Esophagus muscularis mucosa (tissue), 4 donors: ENCODE data around the gene SH3BGR. TPM values are rescaled to one million over a fixed set of nuclear protein-coding genes. Genes with fewer than 3 reads are reported as not detected.
A peak's percentile ranks its signal among the peaks of the same experiment; 100 is the strongest.

Experiments used
- DNase-seq: peaks from one replicate; pipeline ENCODE4 v3.0.0-alpha.2; 2017; ENCODE audit errors: extremely low spot score
- H3K27ac ChIP-seq, 4 donors: fragments of 200-600 bp; sonication (generic); replicated peaks in 1 of 4; 1 replicate in 3 of 4; 2 replicates in 1 of 4; pipeline ENCODE4 v1.5.1; 2016 to 2019; ENCODE audit warnings: mild to moderate bottlenecking in 1 of 4
- H3K27me3 ChIP-seq, 4 donors: fragments of 200-600 bp; sonication (generic); one replicate each; pipeline versions ENCODE4 v1.5.1 to v1.6.0; 2016 to 2019
- H3K36me3 ChIP-seq, 4 donors: fragments of 200-600 bp; sonication (generic); one replicate each; pipeline ENCODE4 v1.5.1; 2016 to 2019
- H3K4me1 ChIP-seq, 4 donors: fragments of 200-600 bp; sonication (generic); one replicate each; pipeline ENCODE4 v1.5.1; 2016 to 2019
- H3K4me3 ChIP-seq, 4 donors: fragments of 200-600 bp; sonication (generic); 1 replicate in 2 of 4; 2 replicates in 2 of 4; pipeline ENCODE4 v1.5.1; 2016 to 2019; ENCODE audit warnings: mild to moderate bottlenecking in 4 of 4, moderate library complexity in 1 of 4
- H3K9me3 ChIP-seq, 4 donors: fragments of 200-600 bp; sonication (generic); 1 replicate in 3 of 4; 2 replicates in 1 of 4; pipeline ENCODE4 v1.5.1; 2016 to 2019
- EP300 ChIP-seq: sonication (generic); formaldehyde crosslinking; IDR thresholded peaks from one replicate; pipeline ENCODE4 v1.6.1; 2017; ENCODE audit warnings: antibody characterized with exemption
- POLR2A ChIP-seq: fragments of 450-650 bp; IDR thresholded peaks from one replicate; pipeline ENCODE4 v1.6.1; 2017; ENCODE audit warnings: antibody characterized with exemption, moderate library complexity, mild to moderate bottlenecking, low read depth
- POLR2AphosphoS5 ChIP-seq, 2 donors: sonication (generic); formaldehyde crosslinking; IDR thresholded peaks; one replicate each; pipeline ENCODE4 v1.6.1; 2017; ENCODE audit warnings: antibody characterized with exemption in 2 of 2
- WGBS: methylation state at CpG from one replicate; pipeline ENCODE4 v1.1.5; 2018; 5-methylcytosine and 5-hydroxymethylcytosine counted together
- intact Hi-C: fragments of 100-400 bp; cut with DNase I; formaldehyde crosslinking; loops from one replicate; pipeline ENCODE4 v1.15.1; 2023
- total RNA-seq, 4 donors: library from RNA; depleted of rRNA; stranded (reverse); fragments of >200 nt; gene quantifications; one replicate each; pipeline versions ENCODE4 v1.1.0 to v1.2.1, GENCODE V29; 2016
- TF ChIP-seq, protein P1 (sequence below), 3 experiments: fragments of 200-600 bp in 2 of 3; fragments of 450-650 bp in 1 of 3; sonication (generic) in 2 of 3; IDR thresholded peaks; one replicate each; pipeline ENCODE4 v1.5.1; 2017 to 2019; ENCODE audit warnings: antibody characterized with exemption in 3 of 3, mild to moderate bottlenecking in 2 of 3, moderate library complexity in 1 of 3

The SH3BGR gene
- total RNA-seq, 4 donors from 2014 or later, result 9.7 to 33.9 (median 24.1) TPM

DNA sequence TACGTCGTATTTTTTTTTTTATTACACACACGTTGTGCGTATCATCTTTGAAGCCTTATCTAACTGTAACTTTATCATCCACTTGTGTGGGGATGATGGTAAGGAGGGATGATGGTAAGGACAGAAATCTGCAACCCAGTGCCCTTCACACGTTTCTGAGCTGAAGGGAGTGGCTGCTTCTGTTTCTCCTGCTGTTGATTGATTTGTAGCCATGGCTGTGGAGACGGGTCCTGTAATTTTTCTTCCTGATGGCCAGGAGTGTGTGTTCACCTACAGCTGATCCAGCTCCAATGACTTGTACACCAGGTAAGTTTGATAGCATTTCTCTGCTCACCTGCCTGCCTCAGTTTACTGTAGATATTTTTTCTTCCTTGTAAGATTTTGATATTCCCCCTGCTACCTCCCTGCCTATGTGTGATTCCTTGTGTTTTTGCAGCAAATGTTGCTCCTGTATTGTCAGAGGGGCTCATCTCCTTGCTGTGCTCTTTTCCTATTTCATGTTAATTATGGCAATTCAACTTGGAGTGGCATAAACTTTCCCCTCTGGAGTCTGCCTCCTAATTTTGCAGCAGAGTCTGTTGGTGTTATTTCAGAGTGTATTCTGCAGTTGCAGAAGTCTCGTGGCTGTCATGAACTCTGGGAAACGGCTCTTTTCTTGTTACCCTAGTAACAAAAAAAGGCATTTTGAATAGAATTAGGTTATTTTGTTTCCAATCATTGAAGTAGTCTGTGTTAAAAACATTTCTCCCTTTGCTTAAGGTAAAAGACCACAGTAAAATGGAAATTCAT lies 64.1 kb downstream of the SH3BGR start:
- Histone ChIP-seq H3K36me3 (peaks cover 0 to 9% (median 0%) of the 10 kb centered on the region in 4 donors), H3K27ac (no peak overlapping the region), H3K4me3 (no peak overlapping the region), H3K4me1 (peaks cover 0 to 7% (median 5%) of the 10 kb centered on the region in 4 donors), H3K27me3 (no peaks in the 10 kb centered on the region), H3K9me3 (no peaks in the 10 kb centered on the region)
- DNase-seq, result no peak
- intact Hi-C loops, result no loop called here
- WGBS, result 66% methylated on average over 8 of the region's 8 CpGs
- TF ChIP-seq EP300 (no peak), POLR2AphosphoS5 (IDR thresholded peaks at IDR 0.05) (no peak), POLR2A (no peak)
- TF ChIP-seq, protein P1, sequence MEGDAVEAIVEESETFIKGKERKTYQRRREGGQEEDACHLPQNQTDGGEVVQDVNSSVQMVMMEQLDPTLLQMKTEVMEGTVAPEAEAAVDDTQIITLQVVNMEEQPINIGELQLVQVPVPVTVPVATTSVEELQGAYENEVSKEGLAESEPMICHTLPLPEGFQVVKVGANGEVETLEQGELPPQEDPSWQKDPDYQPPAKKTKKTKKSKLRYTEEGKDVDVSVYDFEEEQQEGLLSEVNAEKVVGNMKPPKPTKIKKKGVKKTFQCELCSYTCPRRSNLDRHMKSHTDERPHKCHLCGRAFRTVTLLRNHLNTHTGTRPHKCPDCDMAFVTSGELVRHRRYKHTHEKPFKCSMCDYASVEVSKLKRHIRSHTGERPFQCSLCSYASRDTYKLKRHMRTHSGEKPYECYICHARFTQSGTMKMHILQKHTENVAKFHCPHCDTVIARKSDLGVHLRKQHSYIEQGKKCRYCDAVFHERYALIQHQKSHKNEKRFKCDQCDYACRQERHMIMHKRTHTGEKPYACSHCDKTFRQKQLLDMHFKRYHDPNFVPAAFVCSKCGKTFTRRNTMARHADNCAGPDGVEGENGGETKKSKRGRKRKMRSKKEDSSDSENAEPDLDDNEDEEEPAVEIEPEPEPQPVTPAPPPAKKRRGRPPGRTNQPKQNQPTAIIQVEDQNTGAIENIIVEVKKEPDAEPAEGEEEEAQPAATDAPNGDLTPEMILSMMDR (IDR thresholded peaks at IDR 0.05), result no peak

DNA sequence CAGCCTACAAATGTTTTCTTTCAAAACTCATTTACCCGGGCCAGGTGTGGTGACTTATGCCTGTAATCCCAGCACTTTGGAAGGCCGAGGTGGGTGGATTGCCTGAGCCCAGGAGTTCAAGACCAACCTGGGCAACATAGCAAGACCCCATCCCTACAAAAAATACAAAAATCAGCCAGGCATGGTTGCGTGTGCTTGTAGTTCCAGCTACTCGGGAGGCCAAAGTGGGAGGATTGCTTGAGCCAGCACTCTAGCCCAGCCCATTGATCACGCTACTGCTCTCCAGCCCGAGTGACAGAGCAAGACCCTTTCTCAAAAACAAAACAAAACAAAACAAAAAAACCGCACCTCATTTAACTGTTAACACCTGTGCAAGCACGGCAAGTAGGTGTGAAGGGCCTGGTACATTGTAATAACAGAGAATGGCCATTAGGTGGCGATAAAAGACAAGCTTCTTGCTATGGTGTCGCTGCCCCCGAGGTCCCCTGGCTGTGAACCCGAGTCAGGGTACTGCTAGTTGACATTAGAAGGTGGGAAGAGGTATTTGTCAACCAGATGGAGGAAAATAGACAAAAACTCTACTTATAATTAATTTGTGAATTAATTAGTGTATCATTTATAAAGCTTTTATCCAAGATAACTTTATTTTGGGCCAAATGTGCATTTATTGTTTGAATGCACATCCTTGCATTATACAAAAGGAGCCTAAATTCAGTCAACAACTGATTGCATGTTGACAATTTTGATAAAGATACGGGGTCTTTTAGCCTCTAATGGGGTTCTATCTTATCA lies 66.5 kb downstream of the SH3BGR start:
- DNase-seq, result peak; percentile 89
- 31% methylated on average over 13 of the region's 13 CpGs for WGBS
- TF ChIP-seq POLR2A (no peak), EP300 (no peak)
- TF ChIP-seq, protein P1 (IDR thresholded peaks at IDR 0.05), result peak; percentile 84 to 91 (median 90)

DNA sequence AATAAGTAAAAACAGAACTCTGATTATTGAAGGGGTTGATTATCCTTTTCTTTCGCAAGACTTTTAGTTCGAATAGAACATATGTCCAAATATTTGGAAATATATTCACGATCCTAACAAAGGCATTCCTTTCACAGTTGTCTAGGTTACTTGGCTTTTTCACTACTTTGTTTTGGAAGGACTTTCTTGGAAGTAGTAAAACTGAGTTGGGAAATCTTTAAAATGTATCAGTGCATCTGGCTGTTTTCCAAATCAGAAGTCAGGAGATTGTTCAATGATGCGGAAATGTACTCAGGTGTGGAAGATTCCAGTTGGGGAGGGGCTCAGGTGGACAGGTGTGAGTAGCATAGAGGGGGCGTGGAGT lies 67.1 kb downstream of the SH3BGR start:
- no peak overlapping the region for H3K27ac ChIP-seq
- H3K27me3 ChIP-seq, result no peaks in the 10 kb centered on the region
- 53% methylated on average over 5 of the region's 5 CpGs for WGBS
- H3K4me1 ChIP-seq, result peaks cover 0 to 14% (median 8%) of the 10 kb centered on the region in 4 donors
- intact Hi-C loops, result loop anchor here (2.0 kb wide), 1 partner anchor 196 kb away; no protein-coding TSS in a partner anchor
- H3K9me3 ChIP-seq, result no peaks in the 10 kb centered on the region
- no peak for DNase-seq
- TF ChIP-seq, protein P1 (IDR thresholded peaks at IDR 0.05), result no peak
- TF ChIP-seq EP300 (no peak), POLR2AphosphoS5 (IDR thresholded peaks at IDR 0.05) (no peak), POLR2A (no peak)
- H3K36me3 ChIP-seq, result peaks cover 0 to 9% (median 0%) of the 10 kb centered on the region in 4 donors
- H3K4me3 ChIP-seq, result no peak overlapping the region

More for the DNA sequence above, 66.5 kb downstream of the SH3BGR start:
- H3K27me3 ChIP-seq, result no peaks in the 10 kb centered on the region
- no peak overlapping the region for H3K4me3 ChIP-seq
- H3K9me3 ChIP-seq, result no peaks in the 10 kb centered on the region
- peaks cover 0 to 9% (median 5%) of the 10 kb centered on the region in 4 donors for H3K4me1 ChIP-seq
- no peak overlapping the region for H3K27ac ChIP-seq
- intact Hi-C loops, result loop anchor here (2.0 kb wide), 1 partner anchor 197 kb away; no protein-coding TSS in a partner anchor
- H3K36me3 ChIP-seq, result peaks cover 0 to 9% (median 0%) of the 10 kb centered on the region in 4 donors

DNA sequence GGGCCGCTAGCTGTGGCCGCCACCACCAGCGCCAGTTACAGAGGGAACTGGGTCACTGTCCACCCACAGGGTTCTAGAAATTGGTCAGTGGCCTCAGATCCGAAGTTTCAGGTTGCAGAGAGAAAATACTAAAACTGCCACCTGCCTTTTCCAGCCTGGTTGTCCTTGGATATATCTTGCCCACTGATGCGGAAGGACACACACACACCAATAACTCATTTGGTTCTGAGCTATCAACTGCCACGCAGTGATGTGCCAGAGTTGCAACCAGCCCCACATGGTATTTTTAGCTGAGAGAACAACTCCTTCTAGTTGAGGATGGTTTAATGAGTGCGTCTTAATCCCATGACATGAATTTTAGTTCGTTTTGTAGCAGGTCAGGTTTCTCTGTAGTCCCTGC lies 68.1 kb downstream of the SH3BGR start:
- TF ChIP-seq POLR2A, result no peak
- TF ChIP-seq, protein P1 (IDR thresholded peaks at IDR 0.05), result no peak
- no peak for TF ChIP-seq POLR2AphosphoS5 (IDR thresholded peaks at IDR 0.05)
- no peak for TF ChIP-seq EP300
- Histone ChIP-seq H3K4me1 (peaks cover 0 to 14% (median 8%) of the 10 kb centered on the region in 4 donors), H3K4me3 (no peak overlapping the region), H3K9me3 (no peaks in the 10 kb centered on the region), H3K27ac (no peak overlapping the region), H3K27me3 (no peaks in the 10 kb centered on the region), H3K36me3 (peaks cover 0 to 9% (median 0%) of the 10 kb centered on the region in 4 donors)
- intact Hi-C loops, result loop anchor here (2.0 kb wide), 1 partner anchor 195 kb away; no protein-coding TSS in a partner anchor
- WGBS, result 94% methylated on average over 8 of the region's 8 CpGs
- DNase-seq, result no peak
